ENCODE data around the gene PRAMEF4.
A peak's percentile ranks its signal among the peaks of the same experiment; 100 is the strongest.
"Not testable (repeated sequence)": the region's sequence is repeated elsewhere in the genome, so short reads cannot be mapped to it uniquely, and the experiment has no call there.

Gene PRAMEF4

DNA sequence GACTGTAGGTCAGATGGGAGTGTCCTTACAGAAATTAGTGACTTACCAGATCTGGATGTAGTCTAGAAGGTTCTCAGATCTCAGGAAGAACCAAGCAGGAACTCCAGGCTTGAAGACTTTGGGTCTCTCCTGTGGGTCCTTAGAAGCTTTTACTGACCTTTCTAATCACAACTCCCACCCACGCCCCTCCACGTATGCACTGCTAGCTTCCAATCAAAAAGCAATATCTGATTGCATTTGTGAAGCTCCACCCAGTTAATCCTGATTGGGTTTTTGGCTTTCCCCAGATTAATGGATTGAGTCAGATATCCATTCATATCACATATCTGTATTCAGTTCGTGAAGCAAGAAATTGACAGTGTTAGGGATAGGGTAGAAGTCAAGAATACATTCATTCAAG lies at the start of gene PRAMEF4:
Gene PRAMEF4 (minus strand): TSS at position 101 of the 400 bp plus-strand sequence. CDS start 2,807 bp downstream, outside the sequence.
- DNase-seq, result not testable (repeated sequence)

DNA sequence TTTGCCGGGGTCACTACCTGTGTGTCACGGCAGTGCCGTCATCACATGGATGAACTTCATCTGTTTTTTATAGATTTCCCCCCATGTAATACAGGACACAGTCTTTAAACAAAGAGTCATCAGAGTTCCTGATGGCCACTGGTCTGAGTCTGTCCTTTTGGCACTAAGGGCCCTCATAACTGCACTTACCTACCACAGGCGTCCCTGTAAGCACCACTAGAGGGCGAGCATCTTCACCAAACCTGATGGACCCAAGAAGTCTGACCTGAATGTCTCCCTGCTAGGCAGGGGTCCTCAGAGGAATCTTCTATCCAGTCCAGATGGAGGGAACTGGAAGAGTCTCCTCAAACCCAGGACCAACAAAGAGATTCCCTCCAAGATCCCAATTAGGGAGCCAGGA lies 38.4 kb upstream of the PRAMEF4 start:
- not testable (repeated sequence) for DNase-seq

DNA sequence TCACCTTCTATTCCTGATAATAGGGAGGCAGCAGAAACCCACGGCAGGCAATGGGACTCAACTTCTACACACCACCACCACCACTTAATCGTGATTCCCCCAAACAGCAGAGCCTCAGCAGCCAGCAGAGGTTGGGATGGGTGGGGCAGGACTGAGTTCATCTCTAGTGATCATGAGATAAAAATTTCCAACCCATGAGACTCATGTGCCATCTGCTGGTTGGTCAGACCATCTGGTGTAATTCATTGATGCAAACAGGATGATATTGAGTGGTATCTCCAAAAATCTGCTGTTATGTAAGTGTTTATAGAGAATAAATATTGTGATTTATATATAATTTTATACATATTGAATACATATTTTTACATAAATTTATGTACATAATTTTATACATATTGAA lies 35.7 kb upstream of the PRAMEF4 start:
- not testable (repeated sequence) for DNase-seq

DNA sequence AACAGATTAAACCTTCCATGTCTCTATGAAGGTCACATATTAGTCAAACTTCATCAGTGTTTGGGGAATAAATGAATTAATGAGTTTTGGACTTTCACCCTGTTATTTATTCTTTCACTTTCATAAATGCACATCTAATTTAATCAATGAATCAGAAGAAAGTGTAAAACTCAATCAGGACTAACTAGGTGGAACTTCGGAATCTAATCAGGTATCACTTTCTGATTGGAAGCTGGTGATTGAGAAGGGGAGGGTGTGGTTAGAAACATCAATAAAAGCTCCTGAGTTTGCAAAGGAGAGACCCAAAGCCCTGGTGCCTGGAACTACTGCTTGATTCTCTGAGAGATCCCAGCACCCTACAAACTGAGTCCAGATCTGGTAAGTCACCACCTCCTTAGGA lies 30.3 kb upstream of the PRAMEF4 start, which contains the start of gene PRAMEF7:
Gene PRAMEF7 (plus strand): TSS at position 301 of the 400 bp plus-strand sequence. CDS start 1,083 bp downstream, outside the sequence.
- DNase-seq, result not testable (repeated sequence)

DNA sequence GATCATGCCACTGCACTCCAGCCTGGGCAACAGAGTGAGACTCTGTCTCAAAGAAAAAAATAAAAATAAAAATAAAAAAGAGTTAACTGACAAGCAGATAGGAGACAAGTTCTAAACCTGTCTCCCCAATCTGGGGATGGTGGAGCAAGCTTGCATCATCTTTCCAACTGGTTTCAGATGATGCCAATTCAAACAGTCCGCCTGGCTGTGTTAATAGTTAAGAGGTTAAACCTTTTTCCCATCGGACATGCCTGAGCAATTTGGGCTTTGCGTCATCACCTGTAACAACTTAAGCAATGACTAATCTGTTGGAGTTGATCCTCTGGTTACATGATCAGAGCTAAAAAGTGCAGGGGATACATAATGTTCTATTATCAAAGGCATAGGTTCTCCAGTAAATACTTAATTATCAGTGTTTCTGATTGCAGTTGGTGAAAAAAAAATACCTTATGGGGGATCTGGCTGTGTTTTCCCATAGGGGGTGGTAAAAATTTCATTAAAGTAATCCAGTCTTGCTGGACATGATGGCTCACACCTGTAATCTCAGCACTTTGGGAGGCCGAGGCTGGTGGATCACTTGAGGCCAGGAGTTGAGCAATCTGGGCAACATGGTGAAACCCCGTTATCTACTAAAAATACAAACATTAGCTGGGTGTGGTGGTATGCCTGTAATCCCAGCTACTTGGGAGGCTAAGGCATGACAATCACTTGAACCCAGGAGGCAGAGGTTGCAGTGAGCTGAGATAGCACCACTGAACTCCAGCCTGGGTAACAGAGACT lies 18.0 kb upstream of the PRAMEF4 start:
- not testable (repeated sequence) for DNase-seq

DNA sequence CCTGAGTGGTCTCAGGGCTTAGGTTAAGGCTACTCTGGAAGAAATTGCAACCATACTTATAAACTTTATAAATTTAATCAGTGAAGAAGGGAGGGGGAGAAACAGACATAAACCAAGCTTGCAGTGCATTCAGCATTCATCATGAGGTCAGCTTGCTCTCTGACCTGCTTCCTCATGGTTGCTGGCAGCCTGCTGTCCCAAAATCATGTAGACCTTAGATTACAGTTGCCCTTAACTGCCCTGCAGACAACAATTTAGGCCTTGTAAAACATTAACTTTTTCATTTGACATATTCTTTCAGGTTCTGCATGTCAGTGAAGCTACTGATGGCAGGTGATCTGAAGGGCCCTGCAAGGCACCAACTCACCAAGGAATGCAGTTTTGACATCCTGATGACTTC lies 13.2 kb upstream of the PRAMEF4 start:
- DNase-seq, result not testable (repeated sequence)

DNA sequence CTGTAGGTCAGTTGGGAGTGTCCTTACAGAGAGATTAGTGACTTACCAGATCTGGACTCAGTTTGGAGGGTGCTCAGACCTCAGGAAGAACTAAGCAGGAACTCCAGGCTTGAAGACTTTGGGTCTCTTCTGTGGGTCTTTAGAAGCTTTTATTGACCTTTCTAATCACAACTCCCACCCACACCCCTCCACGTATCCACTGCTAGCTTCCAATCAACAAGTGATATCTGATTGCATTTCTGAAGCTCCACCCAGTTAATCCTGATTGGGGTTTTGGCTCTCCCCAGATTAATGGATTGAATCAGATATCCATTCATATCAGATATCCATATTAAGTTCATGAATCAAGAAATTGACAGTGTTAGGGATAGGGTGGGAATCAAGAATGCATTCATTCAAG lies 12.2 kb upstream of the PRAMEF4 start, which contains the start of gene PRAMEF10:
Gene PRAMEF10 (minus strand): TSS at position 101 of the 400 bp plus-strand sequence. CDS start 2,423 bp downstream, outside the sequence.
- not testable (repeated sequence) for DNase-seq

DNA sequence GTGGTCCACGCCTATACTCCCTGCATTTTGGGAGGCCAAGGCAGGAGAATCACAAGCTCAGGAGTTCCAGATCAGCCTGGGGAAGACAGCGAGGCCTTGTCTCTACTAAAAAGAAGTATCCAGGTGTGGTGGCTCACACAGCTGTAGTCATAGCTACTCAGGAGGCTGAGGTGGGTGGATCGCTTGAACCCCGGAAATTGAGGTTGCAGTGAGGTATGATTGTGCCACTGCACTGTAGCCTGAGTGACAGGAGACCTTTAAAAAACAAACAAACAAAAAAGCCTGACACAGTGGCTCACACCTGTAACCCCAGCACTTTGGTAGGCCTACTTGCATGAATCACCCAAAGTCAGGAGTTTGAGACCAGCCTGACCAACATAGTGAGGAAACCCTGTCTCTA lies 7.5 kb downstream of the PRAMEF4 start:
- DNase-seq, result not testable (repeated sequence)

DNA sequence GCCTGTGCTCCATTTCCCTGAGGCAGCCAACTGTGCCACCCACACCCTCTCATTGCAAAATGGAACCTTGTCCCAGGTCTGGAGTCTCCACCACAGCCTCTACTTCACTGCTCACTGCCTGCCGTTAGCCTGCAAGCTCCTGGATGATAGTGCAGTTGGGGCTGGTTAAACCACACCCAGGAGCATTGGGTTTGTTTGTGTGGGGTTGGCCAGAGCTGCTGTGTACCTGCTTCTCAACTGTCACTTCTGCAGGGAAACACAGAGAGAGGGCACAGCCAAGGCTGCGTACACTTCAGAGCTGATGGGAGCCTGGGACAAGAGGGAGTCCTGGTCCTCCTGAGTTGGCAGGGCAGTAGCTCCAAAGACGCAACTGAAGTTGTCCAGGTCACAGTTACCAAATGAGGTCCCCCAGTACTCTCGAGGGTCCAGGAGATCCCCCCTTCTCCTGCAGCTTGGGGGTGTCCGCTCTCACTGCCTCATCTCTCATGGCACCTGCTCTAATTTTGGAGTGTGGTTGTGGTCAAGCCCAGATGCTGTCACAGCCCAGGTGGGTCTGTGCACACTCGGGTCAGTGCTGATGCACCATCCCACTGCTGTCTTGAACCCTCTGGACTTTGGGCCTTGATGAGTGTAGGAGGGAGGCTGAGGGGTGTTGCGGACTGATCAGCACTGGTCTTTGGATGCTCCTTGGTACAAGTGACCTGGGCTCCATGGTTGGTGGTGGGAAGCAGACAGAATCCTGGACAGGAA lies 22.7 kb downstream of the PRAMEF4 start:
- not testable (repeated sequence) for DNase-seq

DNA sequence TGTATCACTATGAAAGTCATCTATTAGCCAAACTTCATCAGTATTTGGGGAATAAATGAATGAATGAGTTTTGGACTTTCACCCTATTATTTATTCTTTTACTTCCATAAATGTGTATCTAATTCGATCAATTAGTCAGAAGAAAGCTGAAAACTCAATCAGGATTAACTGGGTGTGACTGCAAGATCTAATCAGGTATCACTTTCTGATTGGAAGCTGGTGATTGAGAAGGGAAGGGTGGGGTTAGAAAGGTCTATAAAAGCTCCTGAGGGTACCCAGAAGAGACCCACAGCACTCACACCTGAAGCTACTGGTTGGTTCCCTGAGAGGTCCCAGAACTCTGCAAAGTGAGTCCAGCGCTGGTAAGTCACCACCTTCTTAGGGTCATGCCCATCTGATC lies 29.2 kb downstream of the PRAMEF4 start, which contains the start of gene PRAMEF2:
Gene PRAMEF2 (plus strand): TSS at position 301 of the 400 bp plus-strand sequence. CDS start 1,924 bp downstream, outside the sequence.
- not testable (repeated sequence) for DNase-seq

DNA sequence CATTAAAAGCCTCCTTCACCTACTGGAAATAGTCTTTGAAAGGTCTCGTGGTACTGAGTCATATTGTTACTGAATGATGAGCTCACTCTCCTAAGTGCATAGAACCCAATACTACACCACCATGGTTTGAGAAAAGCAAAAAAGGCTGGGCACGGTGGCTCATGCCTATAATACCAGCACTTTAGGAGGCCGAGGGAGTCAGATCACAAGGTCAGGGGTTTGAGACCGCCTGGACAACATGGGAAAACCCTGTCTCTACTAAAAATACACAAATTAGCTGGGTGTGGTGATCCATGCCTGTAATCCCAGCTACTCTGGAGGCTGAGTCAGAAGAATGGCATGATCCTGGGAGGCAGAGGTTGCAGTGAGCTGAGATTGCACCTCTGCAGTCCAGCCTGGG lies 34.2 kb downstream of the PRAMEF4 start:
- peak; percentile 8 for DNase-seq

DNA sequence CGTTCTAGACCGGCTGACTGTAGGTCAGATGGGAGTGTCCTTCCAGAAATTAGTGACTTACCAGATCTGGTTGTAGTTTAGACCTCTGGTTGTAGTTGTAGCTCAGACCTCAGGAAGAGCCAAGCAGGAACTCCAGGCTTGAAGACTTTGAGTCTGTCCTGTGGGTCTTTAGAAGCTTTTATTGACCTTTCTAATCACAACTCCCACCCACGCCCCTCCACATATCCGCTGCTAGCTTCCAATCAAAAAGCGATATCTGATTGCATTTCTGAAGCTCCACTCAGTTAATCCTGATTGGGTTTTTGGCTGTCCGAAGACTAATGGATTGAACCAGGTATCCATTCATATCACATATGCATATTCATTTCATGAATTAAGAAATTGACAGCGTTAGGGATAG lies 37.4 kb downstream of the PRAMEF4 start, which contains the start of gene HNRNPCL1:
Gene HNRNPCL1 (minus strand): TSS at position 101 of the 400 bp plus-strand sequence. CDS start 431 bp downstream, outside the sequence.
- DNase-seq, result not testable (repeated sequence)

DNA sequence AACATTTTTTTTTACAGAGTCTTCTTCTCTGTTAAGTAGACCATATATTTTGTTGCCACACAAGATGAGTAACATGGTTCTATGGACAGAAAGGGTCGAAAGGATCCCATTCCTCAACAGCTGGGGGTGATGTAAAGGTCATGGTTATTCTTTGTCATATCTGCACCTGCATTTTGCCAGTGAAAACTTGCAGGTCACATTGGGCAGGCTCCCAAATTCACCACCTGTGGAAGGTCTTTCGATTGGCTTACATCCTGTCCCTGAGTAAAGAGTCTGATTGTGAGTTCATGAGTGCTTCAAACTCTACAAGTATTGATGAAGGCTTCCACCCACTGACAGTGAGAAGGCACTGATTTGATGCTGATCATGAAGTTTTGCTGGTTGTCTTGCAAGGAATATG lies 52.8 kb downstream of the PRAMEF4 start:
- not testable (repeated sequence) for DNase-seq

DNA sequence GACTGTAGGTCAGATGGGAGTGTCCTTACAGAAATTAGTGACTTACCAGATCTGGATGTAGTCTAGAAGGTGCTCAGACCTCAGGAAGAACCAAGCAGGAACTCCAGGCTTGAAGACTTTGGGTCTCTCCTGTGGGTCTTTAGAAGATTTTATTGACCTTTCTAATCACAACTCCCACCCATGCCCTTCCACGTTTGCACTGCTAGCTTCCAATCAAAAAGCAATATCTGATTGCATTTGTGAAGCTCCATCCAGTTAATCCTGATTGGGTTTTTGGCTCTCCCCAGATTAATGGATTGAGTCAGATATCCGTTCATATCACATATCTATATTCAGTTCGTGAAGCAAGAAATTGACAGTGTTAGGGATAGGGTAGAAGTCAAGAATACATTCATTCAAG lies 54.7 kb downstream of the PRAMEF4 start, which contains the start of gene PRAMEF11:
Gene PRAMEF11 (minus strand): TSS at position 101 of the 400 bp plus-strand sequence. CDS start 2,621 bp downstream, outside the sequence.
- not testable (repeated sequence) for DNase-seq

Data from kidney glomerular epithelial cell (primary cell).